Esophagus squamous epithelium (tissue), 5 donors: ENCODE measurements around the gene KIF23. TPM values are rescaled to one million over a fixed set of nuclear protein-coding genes. Genes with fewer than 3 reads are reported as not detected.

ENCODE experiments used
- DNase-seq: peaks from one replicate; lab custom pipeline; 2025; lab: John Stamatoyannopoulos, UW
- H3K27ac ChIP-seq, 4 donors: fragments of 200-600 bp; sonication (generic); one replicate each; pipeline ENCODE4 v1.5.1; 2016 to 2019; ENCODE audit warnings: mild to moderate bottlenecking in 1 of 4
- H3K27me3 ChIP-seq, 4 donors: fragments of 200-600 bp; sonication (generic); 1 replicate in 3 of 4; 2 replicates in 1 of 4; pipeline versions ENCODE4 v1.5.1 to v1.6.0; 2017 to 2021; ENCODE audit warnings: antibody characterized with exemption in 1 of 4
- H3K36me3 ChIP-seq, 3 donors: fragments of 200-600 bp; sonication (generic); one replicate each; pipeline ENCODE4 v1.5.1; 2016 to 2019
- H3K4me1 ChIP-seq, 3 donors: fragments of 200-600 bp; sonication (generic); one replicate each; pipeline ENCODE4 v1.5.1; 2017 to 2019
- H3K4me3 ChIP-seq, 4 donors: fragments of 200-600 bp; sonication (generic); 1 replicate in 3 of 4; 2 replicates in 1 of 4; pipeline ENCODE4 v1.5.1; 2016 to 2019; ENCODE audit warnings: mild to moderate bottlenecking in 2 of 4, moderate library complexity in 1 of 4
- H3K9me3 ChIP-seq, 3 donors: fragments of 200-600 bp; sonication (generic); one replicate each; pipeline ENCODE4 v1.5.1; 2016 to 2019
- POLR2A ChIP-seq, 4 donors: fragments of 450-650 bp; IDR thresholded peaks; one replicate each; pipeline ENCODE4 v1.6.1; 2017; ENCODE audit warnings: antibody characterized with exemption in 4 of 4, mild to moderate bottlenecking in 4 of 4, moderate library complexity in 3 of 4
- WGBS, 2 donors: methylation state at CpG; one replicate each; pipeline ENCODE4 v1.1.5; 2018; 5-methylcytosine and 5-hydroxymethylcytosine counted together
- intact Hi-C: fragments of 100-400 bp; cut with DNase I; formaldehyde crosslinking; loops from one replicate; pipeline ENCODE4 v1.15.0; 2022
- total RNA-seq, 4 donors: library from RNA; depleted of rRNA; stranded (reverse); fragments of >200 nt; gene quantifications; one replicate each; pipeline ENCODE4 v1.1.0, GENCODE V29; 2016
- TF ChIP-seq, protein P1 (sequence below), 6 experiments: fragments of 450-650 bp in 4 of 6; fragments of 200-600 bp in 2 of 6; sonication (generic) in 2 of 6; IDR thresholded peaks; one replicate each; pipeline ENCODE4 v1.5.1; 2016 to 2019; ENCODE audit warnings: antibody characterized with exemption in 6 of 6, mild to moderate bottlenecking in 4 of 6, moderate library complexity in 4 of 6
- donor health status: DM: yes; HTN: yes; CAD: no.

The KIF23 gene
- total RNA-seq, 4 donors from 2014 or later: 13.5 to 33.2 (median 13.9) TPM

DNA sequence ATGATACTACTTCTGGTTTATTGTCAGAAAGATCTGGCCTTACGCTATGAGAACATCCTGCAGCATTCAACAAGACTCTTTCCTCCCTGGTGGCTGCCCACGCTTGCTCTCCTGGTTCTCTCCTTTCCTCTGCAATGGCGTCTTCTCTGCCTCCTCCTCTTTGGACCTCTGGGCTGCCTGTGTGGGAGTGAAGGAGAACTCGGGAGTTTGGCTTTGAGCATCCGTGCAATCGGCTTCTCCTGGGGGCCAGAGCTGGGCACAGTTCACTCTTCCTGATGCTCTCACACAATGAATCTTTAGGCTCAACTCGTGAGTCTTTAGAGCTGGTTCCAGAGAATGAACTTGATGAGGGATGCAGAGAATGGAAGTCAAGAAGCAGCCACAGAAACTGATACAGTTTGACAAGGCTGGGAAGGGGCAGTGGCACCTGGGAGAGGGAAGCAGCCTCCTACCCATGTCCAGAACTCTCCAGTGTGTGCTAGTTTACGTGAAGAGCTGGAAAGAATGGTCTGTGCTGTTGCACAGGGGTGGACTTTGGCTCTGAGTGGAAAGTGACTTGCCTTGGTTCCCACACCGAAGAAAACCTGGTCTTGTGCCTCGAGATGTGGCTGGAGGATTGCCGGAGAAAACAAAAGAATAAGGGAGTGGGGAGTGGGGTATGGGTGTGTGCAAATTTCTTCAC lies 76.3 kb downstream of the KIF23 start:
- Histone ChIP-seq H3K4me3 (no peak overlapping the region), H3K27ac (no peak overlapping the region), H3K36me3 (no peaks in the 10 kb centered on the region), H3K9me3 (peaks cover 0 to 11% (median 0%) of the 10 kb centered on the region in 3 donors), H3K27me3 (peaks cover 0 to 69% (median 0%) of the 10 kb centered on the region in 4 donors), H3K4me1 (peaks cover 0 to 21% (median 0%) of the 10 kb centered on the region in 3 donors)
- WGBS, 2 donors: 38 to 40% methylated on average over 9 to 11 of the region's 11 CpGs
- intact Hi-C loops: no loop called here
- DNase-seq: no peak
- TF ChIP-seq, protein P1, sequence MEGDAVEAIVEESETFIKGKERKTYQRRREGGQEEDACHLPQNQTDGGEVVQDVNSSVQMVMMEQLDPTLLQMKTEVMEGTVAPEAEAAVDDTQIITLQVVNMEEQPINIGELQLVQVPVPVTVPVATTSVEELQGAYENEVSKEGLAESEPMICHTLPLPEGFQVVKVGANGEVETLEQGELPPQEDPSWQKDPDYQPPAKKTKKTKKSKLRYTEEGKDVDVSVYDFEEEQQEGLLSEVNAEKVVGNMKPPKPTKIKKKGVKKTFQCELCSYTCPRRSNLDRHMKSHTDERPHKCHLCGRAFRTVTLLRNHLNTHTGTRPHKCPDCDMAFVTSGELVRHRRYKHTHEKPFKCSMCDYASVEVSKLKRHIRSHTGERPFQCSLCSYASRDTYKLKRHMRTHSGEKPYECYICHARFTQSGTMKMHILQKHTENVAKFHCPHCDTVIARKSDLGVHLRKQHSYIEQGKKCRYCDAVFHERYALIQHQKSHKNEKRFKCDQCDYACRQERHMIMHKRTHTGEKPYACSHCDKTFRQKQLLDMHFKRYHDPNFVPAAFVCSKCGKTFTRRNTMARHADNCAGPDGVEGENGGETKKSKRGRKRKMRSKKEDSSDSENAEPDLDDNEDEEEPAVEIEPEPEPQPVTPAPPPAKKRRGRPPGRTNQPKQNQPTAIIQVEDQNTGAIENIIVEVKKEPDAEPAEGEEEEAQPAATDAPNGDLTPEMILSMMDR (IDR thresholded peaks at IDR 0.05): no peak
- no peak for TF ChIP-seq POLR2A (IDR thresholded peaks at IDR 0.05)

DNA sequence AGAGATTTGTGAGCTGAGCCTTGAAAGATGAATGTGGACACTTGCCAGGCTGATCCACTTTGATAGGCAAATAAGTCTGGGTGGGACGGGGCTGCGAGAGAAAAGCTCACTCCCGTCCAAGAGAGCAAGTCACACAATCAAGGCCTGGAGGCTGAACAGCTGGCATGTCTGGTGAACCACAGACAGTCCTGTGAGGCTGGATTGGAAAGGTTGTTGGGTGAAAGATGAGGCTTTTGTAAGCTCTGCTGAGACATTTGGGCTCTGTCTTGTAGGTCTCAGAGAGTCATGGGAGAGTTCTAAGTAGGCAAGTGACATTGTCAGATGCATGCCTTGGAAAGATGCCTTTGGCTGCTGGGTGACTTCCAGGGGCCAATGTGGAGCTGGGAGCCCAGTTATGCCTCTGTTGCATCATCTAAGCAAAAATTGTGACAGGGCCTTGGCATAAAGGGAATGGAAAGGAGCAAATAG lies 76.9 kb downstream of the KIF23 start:
- no peak for DNase-seq
- Histone ChIP-seq H3K36me3 (no peaks in the 10 kb centered on the region), H3K4me3 (no peak overlapping the region), H3K27me3 (peaks cover 0 to 64% (median 0%) of the 10 kb centered on the region in 4 donors), H3K27ac (no peak overlapping the region), H3K9me3 (peaks cover 0 to 6% (median 0%) of the 10 kb centered on the region in 3 donors), H3K4me1 (peaks cover 0 to 21% (median 0%) of the 10 kb centered on the region in 3 donors)
- TF ChIP-seq, protein P1 (IDR thresholded peaks at IDR 0.05): no peak
- no peak for TF ChIP-seq POLR2A (IDR thresholded peaks at IDR 0.05)
- intact Hi-C loops: no loop called here
- WGBS, 2 donors: 26 to 34% methylated on average over 3 of the region's 3 CpGs

DNA sequence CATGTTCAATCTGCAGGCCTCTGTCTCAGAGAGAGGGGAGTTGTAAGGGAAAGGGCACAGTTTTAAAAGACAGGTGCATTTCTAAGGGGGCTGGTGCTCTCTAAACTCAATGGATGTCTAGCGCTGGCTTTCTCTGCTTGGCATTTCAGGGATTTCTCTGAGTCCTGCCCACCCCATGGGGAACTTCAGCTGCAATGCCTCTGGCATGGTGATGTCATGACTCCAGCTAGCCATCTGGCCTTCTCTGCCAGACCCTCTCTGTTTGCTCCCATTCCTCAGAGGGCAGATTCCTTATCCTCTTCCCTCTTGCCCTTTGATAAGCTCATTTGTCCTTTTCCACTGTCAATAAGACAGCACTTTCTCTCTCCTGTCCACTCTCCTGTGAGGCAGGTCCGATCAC lies 79.3 kb downstream of the KIF23 start:
- no peak for DNase-seq

DNA sequence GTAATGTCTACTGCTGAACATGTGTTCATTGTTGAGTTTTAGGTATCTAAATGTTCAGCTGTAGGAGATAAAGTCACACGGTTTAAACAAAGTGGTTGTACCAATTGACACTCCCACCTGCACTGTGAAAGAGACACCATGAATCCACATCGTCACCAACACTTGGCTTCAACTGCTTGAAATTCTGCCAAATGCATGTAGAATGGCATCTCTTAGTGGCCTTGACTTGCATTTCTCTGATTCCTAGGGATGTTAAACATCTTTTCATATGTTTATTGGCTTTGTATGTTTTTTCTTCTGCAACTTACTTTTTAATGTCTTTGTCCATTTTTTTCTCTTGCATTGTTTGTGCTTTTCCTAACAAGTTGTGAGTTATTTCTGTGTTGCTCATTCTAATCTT lies 81.9 kb downstream of the KIF23 start:
- peaks cover 0 to 6% (median 0%) of the 10 kb centered on the region in 3 donors for H3K9me3 ChIP-seq
- TF ChIP-seq POLR2A (IDR thresholded peaks at IDR 0.05): no peak
- TF ChIP-seq, protein P1 (IDR thresholded peaks at IDR 0.05): no peak
- no peak for DNase-seq
- peaks cover 0 to 48% (median 0%) of the 10 kb centered on the region in 4 donors for H3K27me3 ChIP-seq
- no peaks in the 10 kb centered on the region for H3K36me3 ChIP-seq
- H3K4me3 ChIP-seq: no peak overlapping the region
- no peak overlapping the region for H3K27ac ChIP-seq
- intact Hi-C loops: no loop called here
- 45 to 57% methylated on average over 2 of the region's 2 CpGs for WGBS, 2 donors
- peaks cover 0 to 3% (median 0%) of the 10 kb centered on the region in 3 donors for H3K4me1 ChIP-seq

More for the DNA sequence above, 79.3 kb downstream of the KIF23 start:
- no peak overlapping the region for H3K27ac ChIP-seq
- H3K4me3 ChIP-seq: no peak overlapping the region
- TF ChIP-seq, protein P1 (IDR thresholded peaks at IDR 0.05): no peak
- TF ChIP-seq POLR2A (IDR thresholded peaks at IDR 0.05): no peak
- H3K9me3 ChIP-seq: peaks cover 0 to 6% (median 0%) of the 10 kb centered on the region in 3 donors
- H3K27me3 ChIP-seq: peaks cover 0 to 54% (median 0%) of the 10 kb centered on the region in 4 donors
- intact Hi-C loops: no loop called here
- 81 to 91% methylated on average over 2 of the region's 2 CpGs for WGBS, 2 donors
- no peaks in the 10 kb centered on the region for H3K36me3 ChIP-seq
- peaks cover 0 to 21% (median 0%) of the 10 kb centered on the region in 3 donors for H3K4me1 ChIP-seq

DNA sequence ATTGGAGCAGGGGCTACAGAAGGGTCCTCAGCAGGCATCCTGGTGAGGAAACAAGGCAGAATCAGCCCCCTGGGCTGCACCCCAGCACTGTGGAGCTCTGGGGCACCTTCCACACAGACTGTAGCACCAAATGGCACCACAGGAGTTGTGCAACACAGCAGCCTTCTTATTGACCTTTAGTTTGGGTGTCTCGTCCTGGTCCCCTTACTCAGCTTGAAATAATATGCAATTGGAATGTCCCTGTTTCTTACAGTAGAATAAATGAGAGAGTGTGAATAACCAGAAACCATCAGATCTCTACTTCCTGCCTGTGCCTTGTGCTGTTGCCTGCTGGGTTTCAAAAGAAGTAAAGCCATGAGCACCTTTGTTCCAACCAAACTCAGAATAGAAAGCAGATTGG lies 82.9 kb downstream of the KIF23 start:
- Histone ChIP-seq H3K4me1 (no peaks in the 10 kb centered on the region), H3K36me3 (no peaks in the 10 kb centered on the region), H3K27me3 (peaks cover 0 to 40% (median 0%) of the 10 kb centered on the region in 4 donors), H3K27ac (no peak overlapping the region), H3K9me3 (no peaks in the 10 kb centered on the region), H3K4me3 (no peak overlapping the region)
- TF ChIP-seq, protein P1 (IDR thresholded peaks at IDR 0.05): no peak
- TF ChIP-seq POLR2A (IDR thresholded peaks at IDR 0.05): no peak
- intact Hi-C loops: no loop called here
- 71% methylated on average over 1 of the region's 1 CpG; no CpG with 5 or more reads in 1 of the 2 donors for WGBS, 2 donors
- no peak for DNase-seq
